Amniotic epithelial cell (primary cell): ENCODE results near the gene CTPS1.

ENCODE experiments used
- DNase-seq: peaks from one replicate; pipeline ENCODE4 v3.0.0-alpha.2; 2010; ENCODE audit warnings: low read depth

CTPS1 gene

GRCh38 chr1:40979241-40980067, at the start of gene CTPS1:
Gene CTPS1, plus strand, starts transcription at chr1:40979696. Its CDS starts 3,595 bp downstream, at chr1:40983291.
- DNase-seq, result peak; percentile 86

- no peak for DNase-seq
Observed at GRCh38 chr1:40930174-40930964, 49.1 kb upstream of the CTPS1 start.

- no peak for DNase-seq
Observed at GRCh38 chr1:40931601-40932000, 47.9 kb upstream of the CTPS1 start.

- DNase-seq, result no peak
Observed at GRCh38 chr1:40932006-40932405, 47.5 kb upstream of the CTPS1 start.

GRCh38 chr1:40936931-40937339, 42.6 kb upstream of the CTPS1 start:
- peak; percentile 81 for DNase-seq

GRCh38 chr1:40938393-40938792, 41.1 kb upstream of the CTPS1 start:
- no peak for DNase-seq

GRCh38 chr1:40939320-40940059, 40.0 kb upstream of the CTPS1 start:
- DNase-seq, result peak; percentile 87

- peak; percentile 92 for DNase-seq
Observed at GRCh38 chr1:40944326-40944725, 35.2 kb upstream of the CTPS1 start.

GRCh38 chr1:40944841-40945430, 34.6 kb upstream of the CTPS1 start:
- DNase-seq, result no peak

GRCh38 chr1:40945491-40945973, 34.0 kb upstream of the CTPS1 start:
- DNase-seq, result peak; percentile 23

- peak; percentile 59 for DNase-seq
Observed at GRCh38 chr1:40948741-40949443, 30.6 kb upstream of the CTPS1 start.

- no peak for DNase-seq
Observed at GRCh38 chr1:40949563-40949962, 29.9 kb upstream of the CTPS1 start.

- DNase-seq, result no peak
Observed at GRCh38 chr1:40951943-40952743, 27.4 kb upstream of the CTPS1 start.

- no peak for DNase-seq
Observed at GRCh38 chr1:40952744-40953315, 26.7 kb upstream of the CTPS1 start.

GRCh38 chr1:40954626-40955025, 24.9 kb upstream of the CTPS1 start:
- DNase-seq, result no peak

GRCh38 chr1:40955266-40955665, 24.2 kb upstream of the CTPS1 start:
- no peak for DNase-seq

GRCh38 chr1:40956407-40956806, 23.1 kb upstream of the CTPS1 start:
- no peak for DNase-seq

- DNase-seq, result no peak
Observed at GRCh38 chr1:40958210-40958609, 21.3 kb upstream of the CTPS1 start.

- DNase-seq, result no peak
Observed at GRCh38 chr1:40965531-40965930, 14.0 kb upstream of the CTPS1 start.

- peak; percentile 73 for DNase-seq
Observed at GRCh38 chr1:40966417-40966816, 13.1 kb upstream of the CTPS1 start.
